NCI-H2196 (cell line): ENCODE measurements around the gene LYPD6B.

Experiments used
- DNase-seq: peaks from one replicate; lab custom pipeline; 2025; ENCODE audit not compliant: unreplicated experiment; lab: John Stamatoyannopoulos, UW

The LYPD6B gene

GRCh38 chr2:149070681-149071320 is 32.3 kb downstream of the LYPD6B start:
- DNase-seq, result no peak

- DNase-seq, result no peak
These were observed 36.6 kb downstream of the LYPD6B start for GRCh38 chr2:149075105-149075504.

GRCh38 chr2:149075853-149076252 is 37.4 kb downstream of the LYPD6B start:
- no peak for DNase-seq

- DNase-seq, result no peak
These were observed 38.4 kb downstream of the LYPD6B start for GRCh38 chr2:149076863-149077412.

GRCh38 chr2:149077861-149078260 is 39.4 kb downstream of the LYPD6B start:
- DNase-seq, result no peak

- DNase-seq, result peak; percentile 11
These were observed 41.6 kb downstream of the LYPD6B start for GRCh38 chr2:149080099-149080498.

- DNase-seq, result peak; percentile 68
These were observed 42.5 kb downstream of the LYPD6B start for GRCh38 chr2:149080971-149081370.

GRCh38 chr2:149082079-149082478 is 43.6 kb downstream of the LYPD6B start:
- no peak for DNase-seq

GRCh38 chr2:149082735-149083134 is 44.2 kb downstream of the LYPD6B start:
- peak; percentile 15 for DNase-seq

GRCh38 chr2:149084924-149085795 is 46.7 kb downstream of the LYPD6B start:
- no peak for DNase-seq

- no peak for DNase-seq
These were observed 49.3 kb downstream of the LYPD6B start for GRCh38 chr2:149087751-149088150.

- DNase-seq, result no peak
These were observed 50.6 kb downstream of the LYPD6B start for GRCh38 chr2:149089068-149089467.

GRCh38 chr2:149090706-149091105 is 52.2 kb downstream of the LYPD6B start:
- DNase-seq, result no peak

GRCh38 chr2:149093579-149093978 is 55.1 kb downstream of the LYPD6B start:
- no peak for DNase-seq

GRCh38 chr2:149094217-149095015 is 55.9 kb downstream of the LYPD6B start:
- no peak for DNase-seq

GRCh38 chr2:149098701-149099100 is 60.2 kb downstream of the LYPD6B start:
- no peak for DNase-seq

GRCh38 chr2:149099298-149099697 is 60.8 kb downstream of the LYPD6B start:
- no peak for DNase-seq

- DNase-seq, result no peak
These were observed 62.5 kb downstream of the LYPD6B start for GRCh38 chr2:149100739-149101699.

GRCh38 chr2:149101818-149102217 is 63.3 kb downstream of the LYPD6B start:
- no peak for DNase-seq

GRCh38 chr2:149103081-149103620 is 64.7 kb downstream of the LYPD6B start:
- DNase-seq, result no peak
